ENCODE results near the gene BCL6.

GRCh38 chr3:187746059-187746441 lies 782 bp upstream of the BCL6 start:
- TF ChIP-seq POLR2AphosphoS5 (IDR thresholded peaks at IDR 0.05; ENCODE audit: low read depth), result no peak
- no peak for TF ChIP-seq CTCF (conservative IDR thresholded peaks at IDR 0.05; ENCODE audit: low read depth in 2 of 2)
- TF ChIP-seq, protein P1, sequence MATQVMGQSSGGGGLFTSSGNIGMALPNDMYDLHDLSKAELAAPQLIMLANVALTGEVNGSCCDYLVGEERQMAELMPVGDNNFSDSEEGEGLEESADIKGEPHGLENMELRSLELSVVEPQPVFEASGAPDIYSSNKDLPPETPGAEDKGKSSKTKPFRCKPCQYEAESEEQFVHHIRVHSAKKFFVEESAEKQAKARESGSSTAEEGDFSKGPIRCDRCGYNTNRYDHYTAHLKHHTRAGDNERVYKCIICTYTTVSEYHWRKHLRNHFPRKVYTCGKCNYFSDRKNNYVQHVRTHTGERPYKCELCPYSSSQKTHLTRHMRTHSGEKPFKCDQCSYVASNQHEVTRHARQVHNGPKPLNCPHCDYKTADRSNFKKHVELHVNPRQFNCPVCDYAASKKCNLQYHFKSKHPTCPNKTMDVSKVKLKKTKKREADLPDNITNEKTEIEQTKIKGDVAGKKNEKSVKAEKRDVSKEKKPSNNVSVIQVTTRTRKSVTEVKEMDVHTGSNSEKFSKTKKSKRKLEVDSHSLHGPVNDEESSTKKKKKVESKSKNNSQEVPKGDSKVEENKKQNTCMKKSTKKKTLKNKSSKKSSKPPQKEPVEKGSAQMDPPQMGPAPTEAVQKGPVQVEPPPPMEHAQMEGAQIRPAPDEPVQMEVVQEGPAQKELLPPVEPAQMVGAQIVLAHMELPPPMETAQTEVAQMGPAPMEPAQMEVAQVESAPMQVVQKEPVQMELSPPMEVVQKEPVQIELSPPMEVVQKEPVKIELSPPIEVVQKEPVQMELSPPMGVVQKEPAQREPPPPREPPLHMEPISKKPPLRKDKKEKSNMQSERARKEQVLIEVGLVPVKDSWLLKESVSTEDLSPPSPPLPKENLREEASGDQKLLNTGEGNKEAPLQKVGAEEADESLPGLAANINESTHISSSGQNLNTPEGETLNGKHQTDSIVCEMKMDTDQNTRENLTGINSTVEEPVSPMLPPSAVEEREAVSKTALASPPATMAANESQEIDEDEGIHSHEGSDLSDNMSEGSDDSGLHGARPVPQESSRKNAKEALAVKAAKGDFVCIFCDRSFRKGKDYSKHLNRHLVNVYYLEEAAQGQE (IDR thresholded peaks at IDR 0.05; ENCODE audit: unreplicated experiment), result no peak
- TF ChIP-seq EZH2phosphoT487 (IDR thresholded peaks at IDR 0.05; ENCODE audit: unreplicated experiment), result no peak
- TF ChIP-seq EZH2 (IDR thresholded peaks at IDR 0.05; ENCODE audit: low read depth, unreplicated experiment), result no peak
- TF ChIP-seq, protein P2, sequence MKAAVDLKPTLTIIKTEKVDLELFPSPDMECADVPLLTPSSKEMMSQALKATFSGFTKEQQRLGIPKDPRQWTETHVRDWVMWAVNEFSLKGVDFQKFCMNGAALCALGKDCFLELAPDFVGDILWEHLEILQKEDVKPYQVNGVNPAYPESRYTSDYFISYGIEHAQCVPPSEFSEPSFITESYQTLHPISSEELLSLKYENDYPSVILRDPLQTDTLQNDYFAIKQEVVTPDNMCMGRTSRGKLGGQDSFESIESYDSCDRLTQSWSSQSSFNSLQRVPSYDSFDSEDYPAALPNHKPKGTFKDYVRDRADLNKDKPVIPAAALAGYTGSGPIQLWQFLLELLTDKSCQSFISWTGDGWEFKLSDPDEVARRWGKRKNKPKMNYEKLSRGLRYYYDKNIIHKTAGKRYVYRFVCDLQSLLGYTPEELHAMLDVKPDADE (IDR thresholded peaks at IDR 0.05), result no peak
- no peak for TF ChIP-seq ZNF462 (CRISPR knock-in tag; IDR thresholded peaks at IDR 0.05)
- no peak for TF ChIP-seq STAT1 (IDR thresholded peaks at IDR 0.05; ENCODE audit: unreplicated experiment)
- TF ChIP-seq CREB1 (CRISPR knock-in tag; IDR thresholded peaks at IDR 0.05; ENCODE audit: low read depth), result no peak
- TF ChIP-seq ZNF114 (CRISPR knock-in tag; IDR thresholded peaks at IDR 0.05), result no peak
- TF ChIP-seq JUNB (IDR thresholded peaks at IDR 0.05; ENCODE audit: unreplicated experiment), result no peak
- no peak for TF ChIP-seq ZNF331 (CRISPR knock-in tag; IDR thresholded peaks at IDR 0.05; ENCODE audit: low read depth)
